SK-N-SH (cell line): ENCODE measurements around the gene KSR2. TPM values are rescaled to one million over a fixed set of nuclear protein-coding genes. Genes with fewer than 3 reads are reported as not detected.
"Not testable (repeated sequence)": the region's sequence is repeated elsewhere in the genome, so short reads cannot be mapped to it uniquely, and the experiment has no call there.

Experiments used
- CTCF ChIA-PET: fragments of 300-600, 350-600 bp; formaldehyde crosslinking; extraction: SDS; loops from one replicate; lab custom pipeline; 2021; lab: Yijun Ruan, JAX
- POLR2A ChIA-PET: fragments of 350-600 bp; sonication (Branson Sonifier 250); formaldehyde crosslinking; extraction: SDS; loops from one replicate; lab custom pipeline; 2020; ENCODE audit warnings: antibody characterized with exemption, inconsistent platforms; lab: Yijun Ruan, JAX
- DNase-seq: peaks from one replicate; pipeline ENCODE4 v3.0.0; 2012
- H2AFZ ChIP-seq: fragments of 200-600 bp; sonication (generic); 2 replicates; pipeline ENCODE4 v1.8.1; 2016; ENCODE audit warnings: antibody characterized with exemption, mild to moderate bottlenecking, low read depth
- H3F3A ChIP-seq: fragments of 200-600 bp; sonication (generic); replicated peaks from 2 replicates; pipeline ENCODE3; 2016; ENCODE audit warnings: antibody characterized with exemption, mild to moderate bottlenecking; ENCODE audit not compliant: insufficient read depth
- H3K27ac ChIP-seq, 2 experiments: fragments of 200-500 bp in 1 of 2; fragments of 200-600 bp in 1 of 2; sonication (Bioruptor generic) in 1 of 2; sonication (generic), shearing (Covaris generic) in 1 of 2; 2 replicates each; pipeline versions ENCODE4 v1.5.1 to v1.6.1; 2014 to 2016; ENCODE audit warnings: low read depth in 2 of 2, inconsistent platforms in 1 of 2, low read length in 1 of 2, mild to moderate bottlenecking in 1 of 2, mixed read lengths in 1 of 2
- H3K27me3 ChIP-seq: fragments of 200-600 bp; sonication (generic), shearing (Covaris generic); 2 replicates; pipeline ENCODE4 v1.6.1; 2016; ENCODE audit warnings: mixed run types; ENCODE audit not compliant: insufficient read depth
- H3K36me3 ChIP-seq, 2 experiments: fragments of 200-500 bp in 1 of 2; fragments of 200-600 bp in 1 of 2; sonication (Bioruptor generic) in 1 of 2; sonication (generic) in 1 of 2; replicated peaks in 1 of 2; 2 replicates each; pipeline versions ENCODE3 to v1.5.1; 2014 to 2016; ENCODE audit warnings: low read length in 1 of 2, mild to moderate bottlenecking in 1 of 2; ENCODE audit not compliant: insufficient read depth in 2 of 2, control insufficient read depth in 1 of 2
- H3K4me1 ChIP-seq, 2 experiments: fragments of 200-500 bp in 1 of 2; fragments of 200-600 bp in 1 of 2; sonication (Bioruptor generic) in 1 of 2; sonication (generic), shearing (Covaris generic) in 1 of 2; 2 replicates each; pipeline versions ENCODE4 v1.5.1 to v1.6.1; 2014 to 2016; ENCODE audit warnings: low read depth in 1 of 2, low read length in 1 of 2, mixed run types in 1 of 2; ENCODE audit not compliant: insufficient read depth in 2 of 2, control insufficient read depth in 1 of 2
- H3K4me2 ChIP-seq: fragments of 200-600 bp; sonication (generic), shearing (Covaris generic); 2 replicates; pipeline ENCODE4 v1.6.1; 2017; ENCODE audit warnings: mixed run types
- H3K4me3 ChIP-seq, 2 experiments: fragments of 200-500 bp in 1 of 2; fragments of 200-600 bp in 1 of 2; sonication (Bioruptor generic) in 1 of 2; sonication (generic), shearing (Covaris generic) in 1 of 2; 2 replicates each; pipeline versions ENCODE4 v1.5.1 to v1.8.1; 2014 to 2016; ENCODE audit warnings: low read depth in 2 of 2, inconsistent platforms in 1 of 2, low read length in 1 of 2, mild to moderate bottlenecking in 1 of 2, mixed read lengths in 1 of 2, moderate library complexity in 1 of 2
- H3K79me2 ChIP-seq: fragments of 200-600 bp; sonication (generic); 2 replicates; pipeline ENCODE4 v1.8.1; 2017; ENCODE audit warnings: mild to moderate bottlenecking; ENCODE audit not compliant: insufficient read depth
- H3K9ac ChIP-seq: fragments of 200-600 bp; sonication (generic); 2 replicates; pipeline ENCODE4 v1.6.1; 2017; ENCODE audit warnings: mixed run types
- H3K9me2 ChIP-seq: fragments of 200-600 bp; sonication (generic); 2 replicates; pipeline ENCODE4 v1.6.1; 2017; ENCODE audit warnings: mixed run types
- H3K9me3 ChIP-seq: fragments of 200-600 bp; sonication (generic); 2 replicates; pipeline ENCODE4 v1.6.1; 2017; ENCODE audit warnings: mixed run types, mild to moderate bottlenecking, moderate library complexity
- H4K20me1 ChIP-seq: fragments of 200-600 bp; sonication (generic); 2 replicates; pipeline ENCODE4 v1.6.1; 2017; ENCODE audit warnings: mild to moderate bottlenecking, mixed run types; ENCODE audit not compliant: insufficient read depth
- ELF1 ChIP-seq: IDR thresholded peaks from 2 replicates; pipeline ENCODE4 v1.4.0; 2012
- EP300 ChIP-seq, 2 experiments: IDR thresholded peaks; 2 replicates each; pipeline versions ENCODE4 v1.4.0 to v1.6.1; 2012; ENCODE audit warnings: borderline replicate concordance in 1 of 2, low read depth in 1 of 2, low read length in 1 of 2
- EZH2phosphoT487 ChIP-seq: fragments of 200-600 bp; sonication (generic); IDR thresholded peaks from 2 replicates; pipeline ENCODE4 v1.6.1; 2017; ENCODE audit warnings: low read depth, mixed run types, mild to moderate bottlenecking, antibody characterized with exemption, moderate library complexity, borderline replicate concordance
- FOSL2 ChIP-seq: IDR thresholded peaks from 2 replicates; pipeline ENCODE4 v1.4.0; 2012; ENCODE audit warnings: low read depth, mild to moderate bottlenecking, moderate library complexity, borderline replicate concordance
- JUND ChIP-seq: IDR thresholded peaks from 2 replicates; pipeline ENCODE4 v1.4.0; 2012
- MEF2A ChIP-seq: IDR thresholded peaks from 2 replicates; pipeline ENCODE4 v1.4.0; 2012; ENCODE audit warnings: low read depth, borderline replicate concordance
- NRF1 ChIP-seq: IDR thresholded peaks from 2 replicates; pipeline ENCODE4 v1.6.1; 2012; ENCODE audit warnings: low read depth, mild to moderate bottlenecking, low read length
- PBX3 ChIP-seq: IDR thresholded peaks from 2 replicates; pipeline ENCODE4; 2012
- POLR2AphosphoS5 ChIP-seq: IDR thresholded peaks from 2 replicates; pipeline ENCODE4 v1.6.1; 2012; ENCODE audit warnings: low read depth, low read length
- RAD21 ChIP-seq: IDR thresholded peaks from 2 replicates; pipeline ENCODE4 v1.6.1; 2012; ENCODE audit warnings: mild to moderate bottlenecking, low read length
- REST ChIP-seq: IDR thresholded peaks from 2 replicates; pipeline ENCODE4 v1.6.1; 2012; ENCODE audit warnings: mild to moderate bottlenecking, low read depth, low read length, moderate library complexity
- RXRA ChIP-seq: IDR thresholded peaks from 2 replicates; pipeline ENCODE4 v1.4.0; 2012; ENCODE audit warnings: low read depth, mild to moderate bottlenecking, borderline replicate concordance
- SIN3A ChIP-seq: IDR thresholded peaks from 2 replicates; pipeline ENCODE4 v1.6.1; 2012; ENCODE audit warnings: low read depth, mild to moderate bottlenecking, low read length, moderate library complexity, borderline replicate concordance
- SMC3 ChIP-seq: IDR thresholded peaks from 2 replicates; pipeline ENCODE4 v1.6.1; 2012; ENCODE audit warnings: low read depth, low read length, improper control_type of control experiment
- TEAD4 ChIP-seq: IDR thresholded peaks from 2 replicates; pipeline ENCODE4 v1.4.0; 2012; ENCODE audit warnings: mild to moderate bottlenecking, borderline replicate concordance; ENCODE audit not compliant: insufficient read depth
- ZBTB33 ChIP-seq: IDR thresholded peaks from 2 replicates; pipeline ENCODE4 v1.4.0; 2012; ENCODE audit warnings: low read depth, borderline replicate concordance
- WGBS: methylation state at CpG from one replicate; pipeline ENCODE4 v1.1.6; 2017; ENCODE audit warnings: low lambda C conversion rate; 5-methylcytosine and 5-hydroxymethylcytosine counted together
- polyA plus RNA-seq, 3 experiments: library from polyadenylated mRNA; depleted of rRNA; stranded (reverse); fragments of >200 nt; gene quantifications; 2 replicates each; pipeline ENCODE4 v1.2.3, GENCODE V29; 2012

Gene KSR2
- polyA plus RNA-seq, 1 of the 3 experiments (the other 2 are of a cell fraction): 0.12 TPM

- no peaks in the 10 kb centered on the region for H3F3A ChIP-seq
- CTCF ChIA-PET: interaction anchor here (1.7 kb wide), 1 partner anchor 18 kb away, joined by 4 read pairs; no protein-coding TSS in a partner anchor
- no peaks in the 10 kb centered on the region for H4K20me1 ChIP-seq
- H3K36me3 ChIP-seq: no peaks in the 10 kb centered on the region
- no peak overlapping the region for H2AFZ ChIP-seq
- POLR2A ChIA-PET: no interaction called here
- no peak for TF ChIP-seq SMC3
- TF ChIP-seq MEF2A: no peak
- no peak for TF ChIP-seq TEAD4
- no peak for TF ChIP-seq RXRA
- no peak for TF ChIP-seq ELF1
- no peak for TF ChIP-seq SIN3A
- TF ChIP-seq POLR2AphosphoS5: no peak
- no peak for TF ChIP-seq FOSL2
- no peak for TF ChIP-seq EZH2phosphoT487
- no peak for TF ChIP-seq RAD21
- no peak for TF ChIP-seq JUND
- TF ChIP-seq PBX3: no peak
- no peak for TF ChIP-seq NRF1
- DNase-seq: no peak
- no peak overlapping the region for H3K4me2 ChIP-seq
- H3K79me2 ChIP-seq: no peaks in the 10 kb centered on the region
- no peaks in the 10 kb centered on the region for H3K27me3 ChIP-seq
- no peak overlapping the region for H3K4me3 ChIP-seq
- no peaks in the 10 kb centered on the region for H3K4me1 ChIP-seq
- H3K9me3 ChIP-seq: no peaks in the 10 kb centered on the region
- no peaks in the 10 kb centered on the region for H3K9me2 ChIP-seq
- H3K27ac ChIP-seq: no peak overlapping the region
- H3K9ac ChIP-seq: no peak overlapping the region
Measured at GRCh38 chr12:117892441-117892840, 76.3 kb downstream of the KSR2 start.

GRCh38 chr12:117891265-117891664 is 77.5 kb downstream of the KSR2 start:
- H3F3A ChIP-seq, H3K4me1 ChIP-seq, H3K4me3 ChIP-seq, H3K27me3 ChIP-seq, POLR2A ChIA-PET, H3K36me3 ChIP-seq, H4K20me1 ChIP-seq, H3K9ac ChIP-seq, DNase-seq, H3K9me3 ChIP-seq, H3K9me2 ChIP-seq, H2AFZ ChIP-seq, H3K79me2 ChIP-seq, H3K4me2 ChIP-seq, H3K27ac ChIP-seq: not testable (repeated sequence)
- CTCF ChIA-PET: interaction anchor here (1.7 kb wide), 1 partner anchor 16 kb away, joined by 4 read pairs; no protein-coding TSS in a partner anchor
- WGBS: 47% methylated on average over 3 of the region's 3 CpGs

- Histone ChIP-seq H3K9me3 (no peaks in the 10 kb centered on the region), H4K20me1 (no peaks in the 10 kb centered on the region), H3K79me2 (no peaks in the 10 kb centered on the region), H3K27ac (no peak overlapping the region), H3K27me3 (no peaks in the 10 kb centered on the region), H3K36me3 (no peaks in the 10 kb centered on the region), H3K4me2 (no peak overlapping the region), H2AFZ (no peak overlapping the region), H3F3A (no peaks in the 10 kb centered on the region), H3K4me1 (no peaks in the 10 kb centered on the region), H3K9me2 (no peaks in the 10 kb centered on the region), H3K9ac (no peak overlapping the region), H3K4me3 (no peak overlapping the region)
- CTCF ChIA-PET: interaction anchor here (0.8 to 1.7 kb wide), 3 partner anchors 13 to 129 kb away, joined by 3 to 9 read pairs (median 3); no protein-coding TSS in a partner anchor
- POLR2A ChIA-PET: no interaction called here
- no peak for DNase-seq
- 22% methylated on average over 2 of the region's 2 CpGs for WGBS
- no peak for TF ChIP-seq ZBTB33
- TF ChIP-seq REST: no peak
- no peak for TF ChIP-seq EP300 (IDR thresholded peaks at IDR 0.05; ENCODE audit: borderline replicate concordance in 1 of 2, low read depth in 1 of 2, low read length in 1 of 2)
- no peak for TF ChIP-seq MEF2A
- no peak for TF ChIP-seq POLR2AphosphoS5
- no peak for TF ChIP-seq PBX3
Measured at GRCh38 chr12:117890644-117891043, 78.1 kb downstream of the KSR2 start.
